ENCODE measurements around the gene TANGO6. TPM values are rescaled to one million over a fixed set of nuclear protein-coding genes. Genes with fewer than 3 reads are reported as not detected.

TANGO6 gene
- total RNA-seq, 1 donor from 2014 or later, result 3.7 TPM

- Histone ChIP-seq H3K4me3 (no peak overlapping the region), H3K27me3 (no peaks in the 10 kb centered on the region), H3K4me1 (no peaks in the 10 kb centered on the region), H3K9me3 (no peaks in the 10 kb centered on the region), H3K27ac (no peak overlapping the region), H3K36me3 (peaks cover 0 to 5% of the 10 kb centered on the region in 2 donors)
- TF ChIP-seq, protein P1, sequence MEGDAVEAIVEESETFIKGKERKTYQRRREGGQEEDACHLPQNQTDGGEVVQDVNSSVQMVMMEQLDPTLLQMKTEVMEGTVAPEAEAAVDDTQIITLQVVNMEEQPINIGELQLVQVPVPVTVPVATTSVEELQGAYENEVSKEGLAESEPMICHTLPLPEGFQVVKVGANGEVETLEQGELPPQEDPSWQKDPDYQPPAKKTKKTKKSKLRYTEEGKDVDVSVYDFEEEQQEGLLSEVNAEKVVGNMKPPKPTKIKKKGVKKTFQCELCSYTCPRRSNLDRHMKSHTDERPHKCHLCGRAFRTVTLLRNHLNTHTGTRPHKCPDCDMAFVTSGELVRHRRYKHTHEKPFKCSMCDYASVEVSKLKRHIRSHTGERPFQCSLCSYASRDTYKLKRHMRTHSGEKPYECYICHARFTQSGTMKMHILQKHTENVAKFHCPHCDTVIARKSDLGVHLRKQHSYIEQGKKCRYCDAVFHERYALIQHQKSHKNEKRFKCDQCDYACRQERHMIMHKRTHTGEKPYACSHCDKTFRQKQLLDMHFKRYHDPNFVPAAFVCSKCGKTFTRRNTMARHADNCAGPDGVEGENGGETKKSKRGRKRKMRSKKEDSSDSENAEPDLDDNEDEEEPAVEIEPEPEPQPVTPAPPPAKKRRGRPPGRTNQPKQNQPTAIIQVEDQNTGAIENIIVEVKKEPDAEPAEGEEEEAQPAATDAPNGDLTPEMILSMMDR (IDR thresholded peaks at IDR 0.05), result no peak
- intact Hi-C loops (cut with DNase I), result no loop called here
- no peak for DNase-seq (ENCODE audit: low spot score in 2 of 2)
These were observed 48.9 kb downstream of the TANGO6 start for GRCh38 chr16:68892214-68892613.

GRCh38 chr16:68892898-68893297 is 49.6 kb downstream of the TANGO6 start:
- H3K36me3 ChIP-seq, result peaks cover 0 to 5% of the 10 kb centered on the region in 2 donors

GRCh38 chr16:68893710-68894705 is 50.7 kb downstream of the TANGO6 start:
- Histone ChIP-seq H3K27me3 (no peaks in the 10 kb centered on the region), H3K4me3 (no peak overlapping the region), H3K9me3 (no peaks in the 10 kb centered on the region), H3K36me3 (peaks cover 0 to 5% of the 10 kb centered on the region in 2 donors), H3K27ac (no peak overlapping the region), H3K4me1 (no peaks in the 10 kb centered on the region)
- intact Hi-C loops (cut with DNase I), result no loop called here
- TF ChIP-seq, protein P1 (IDR thresholded peaks at IDR 0.05), result no peak
- no peak for DNase-seq (ENCODE audit: low spot score in 2 of 2)

More at GRCh38 chr16:68892898-68893297, 49.6 kb downstream of the TANGO6 start:
- TF ChIP-seq, protein P1 (IDR thresholded peaks at IDR 0.05), result no peak
- H3K4me1 ChIP-seq, result no peaks in the 10 kb centered on the region
- H3K27me3 ChIP-seq, result no peaks in the 10 kb centered on the region
- no peaks in the 10 kb centered on the region for H3K9me3 ChIP-seq
- intact Hi-C loops (cut with DNase I), result no loop called here
- no peak for DNase-seq (ENCODE audit: low spot score in 2 of 2)
- no peak overlapping the region for H3K4me3 ChIP-seq
- no peak overlapping the region for H3K27ac ChIP-seq

- Histone ChIP-seq H3K27ac (no peak overlapping the region), H3K4me1 (no peaks in the 10 kb centered on the region), H3K4me3 (no peak overlapping the region), H3K27me3 (no peaks in the 10 kb centered on the region), H3K36me3 (peaks cover 0 to 5% of the 10 kb centered on the region in 2 donors), H3K9me3 (no peaks in the 10 kb centered on the region)
- DNase-seq (ENCODE audit: low spot score in 2 of 2), result no peak
- TF ChIP-seq, protein P1 (IDR thresholded peaks at IDR 0.05), result no peak
- intact Hi-C loops (cut with DNase I), result no loop called here
These were observed 51.4 kb downstream of the TANGO6 start for GRCh38 chr16:68894714-68895113.

DNA sequence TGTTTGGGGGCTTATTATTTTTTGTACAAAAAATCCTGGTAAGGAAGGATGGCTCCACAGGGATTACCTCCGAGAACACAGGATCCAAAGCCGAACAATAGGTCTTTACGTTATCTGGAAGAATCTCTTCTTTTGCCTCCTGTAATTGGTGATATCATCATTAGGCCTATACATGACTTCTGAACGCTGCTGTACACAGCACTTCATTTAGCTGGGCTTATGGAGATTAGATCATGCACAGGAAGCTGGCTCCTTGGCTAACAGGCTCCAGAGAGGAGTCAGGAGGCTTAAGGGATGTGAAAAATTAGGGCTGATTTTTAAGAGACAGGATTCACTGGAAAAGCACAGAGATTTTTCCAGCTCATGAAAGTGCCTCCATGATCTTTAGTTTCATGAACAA is 54.7 kb downstream of the TANGO6 start:
- Histone ChIP-seq H3K36me3 (peaks cover 4 to 12% of the 10 kb centered on the region in 2 donors), H3K27me3 (no peaks in the 10 kb centered on the region), H3K9me3 (no peaks in the 10 kb centered on the region), H3K4me1 (no peaks in the 10 kb centered on the region), H3K27ac (no peak overlapping the region), H3K4me3 (no peak overlapping the region)
- intact Hi-C loops (cut with DNase I), result no loop called here
- TF ChIP-seq, protein P1 (IDR thresholded peaks at IDR 0.05), result no peak
- no peak for DNase-seq (ENCODE audit: low spot score in 2 of 2)

Data from ascending aorta (tissue), 2 donors.